Astrocyte of the cerebellum (primary cell): ENCODE results near the gene NEXN.

Source experiments
- DNase-seq: peaks from one replicate; pipeline ENCODE4 v3.0.0-alpha.2; 2011; ENCODE audit warnings: low read depth
- H3K4me3 ChIP-seq: 2 replicates; pipeline ENCODE4 v1.5.1; 2011; ENCODE audit warnings: mild to moderate bottlenecking, low read depth, low read length, moderate library complexity
- CTCF ChIP-seq: IDR thresholded peaks from 2 replicates; pipeline ENCODE4 v1.5.1; 2012; ENCODE audit warnings: low read length, low read depth, moderate library complexity, mild to moderate bottlenecking; ENCODE audit errors: missing control alignments
- in situ Hi-C: cut with HindIII; loops from 2 replicates; pipeline ENCODE4 v1.10.0; 2017; ENCODE audit warnings: low sequenced_read_pairs

The NEXN gene

DNA sequence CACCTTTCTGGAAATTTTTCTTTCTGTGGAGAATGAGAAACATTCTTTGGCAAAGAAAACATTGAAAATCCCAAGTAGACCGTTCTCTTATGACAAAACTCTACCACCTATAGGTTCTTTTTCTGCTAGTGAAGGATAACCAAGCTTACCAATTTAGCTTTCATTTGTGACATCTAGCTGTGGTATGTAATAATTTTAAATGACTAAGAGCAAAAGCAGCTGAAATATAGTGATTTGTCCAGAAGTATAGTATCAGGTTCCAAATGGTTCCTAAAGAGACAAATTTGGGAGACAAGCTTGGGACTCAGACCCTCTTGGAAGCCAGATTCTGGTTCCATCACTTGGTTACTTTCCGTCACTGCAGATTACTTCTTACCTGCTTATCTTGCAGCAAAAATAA is 66.1 kb downstream of the NEXN start:
- no peak for DNase-seq
- in situ Hi-C loops = loop anchor here (5.0 kb wide), 1 partner anchor 33 kb away; no protein-coding TSS in a partner anchor

DNA sequence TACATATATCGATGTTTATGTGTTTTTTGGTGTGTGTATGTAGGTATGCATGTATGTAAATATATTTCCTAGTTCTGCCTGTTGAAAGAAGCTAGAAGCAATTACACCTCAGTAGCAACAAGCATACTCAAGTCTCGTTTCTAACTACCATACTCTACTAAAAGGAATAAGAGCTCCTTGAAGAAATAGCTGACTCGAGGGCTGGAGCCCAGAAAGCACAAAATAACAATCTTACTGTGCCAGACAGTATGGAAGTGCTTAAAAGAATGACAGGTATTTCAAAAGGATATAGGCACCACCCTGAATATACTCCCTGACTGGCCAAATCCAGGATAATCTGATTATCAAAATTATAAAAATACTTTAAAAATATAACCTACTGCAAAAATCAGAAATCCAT is 67.3 kb downstream of the NEXN start:
- in situ Hi-C loops = no loop called here
- no peak overlapping the region for H3K4me3 ChIP-seq
- DNase-seq = no peak
- TF ChIP-seq CTCF = no peak

More for the DNA sequence above, 66.1 kb downstream of the NEXN start:
- no peak for TF ChIP-seq CTCF
- H3K4me3 ChIP-seq = no peak overlapping the region

DNA sequence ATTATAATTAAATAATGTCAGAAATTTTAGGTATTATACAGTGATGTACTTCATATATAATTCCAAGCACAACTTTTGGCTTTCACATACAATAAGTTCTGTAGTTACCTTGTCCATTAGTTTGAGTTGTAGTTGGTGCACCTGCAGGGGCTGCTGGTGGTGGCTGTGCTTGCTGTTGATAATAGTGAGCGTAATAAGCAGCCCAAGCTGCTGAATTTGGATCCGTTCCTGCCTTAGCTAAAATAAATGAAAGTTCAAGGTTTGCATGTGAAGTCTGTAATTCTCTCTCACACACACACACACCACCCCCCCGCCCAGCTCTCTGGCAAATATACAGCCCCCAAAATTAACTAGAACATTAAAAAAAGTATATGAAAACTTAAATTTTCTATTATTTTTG is 68.0 kb downstream of the NEXN start:
- in situ Hi-C loops = no loop called here
- DNase-seq = no peak
- no peak for TF ChIP-seq CTCF
- H3K4me3 ChIP-seq = no peak overlapping the region

- no peak for TF ChIP-seq CTCF
- H3K4me3 ChIP-seq = no peak overlapping the region
- in situ Hi-C loops = no loop called here
- no peak for DNase-seq
Measured at GRCh38 chr1:77958391-77958790, 70.0 kb downstream of the NEXN start.

GRCh38 chr1:77958850-77959249 is 70.4 kb downstream of the NEXN start:
- no peak for DNase-seq
- TF ChIP-seq CTCF = no peak
- in situ Hi-C loops = no loop called here
- H3K4me3 ChIP-seq = no peak overlapping the region

GRCh38 chr1:77961392-77961791 is 73.0 kb downstream of the NEXN start:
- TF ChIP-seq CTCF = no peak
- DNase-seq = no peak
- in situ Hi-C loops = no loop called here
- no peak overlapping the region for H3K4me3 ChIP-seq

- in situ Hi-C loops = no loop called here
- no peak for TF ChIP-seq CTCF
- no peak for DNase-seq
- no peak overlapping the region for H3K4me3 ChIP-seq
Measured at GRCh38 chr1:77966291-77966690, 77.9 kb downstream of the NEXN start.
